Vagina (tissue), 2 donors: ENCODE measurements around the gene XPA. TPM values are rescaled to one million over a fixed set of nuclear protein-coding genes. Genes with fewer than 3 reads are reported as not detected.

Source experiments
- DNase-seq, 2 donors: peaks; one replicate each; pipeline ENCODE4 v3.0.0-alpha.2; 2017; ENCODE audit errors: extremely low spot score in 2 of 2
- H3K27ac ChIP-seq: fragments of 200-600 bp; sonication (generic); one replicate; pipeline ENCODE4 v1.5.1; 2019
- H3K27me3 ChIP-seq: fragments of 200-600 bp; sonication (generic); one replicate; pipeline ENCODE4 v1.5.1; 2019
- H3K36me3 ChIP-seq, 2 donors: fragments of 200-600 bp; sonication (generic); one replicate each; pipeline ENCODE4 v1.5.1; 2017 to 2019
- H3K4me1 ChIP-seq: fragments of 200-600 bp; sonication (generic); one replicate; pipeline ENCODE4 v1.5.1; 2019
- H3K4me3 ChIP-seq, 2 donors: fragments of 200-600 bp; sonication (generic); 1 replicate in 1 of 2; 2 replicates in 1 of 2; pipeline ENCODE4 v1.5.1; 2016 to 2019
- H3K9me3 ChIP-seq: fragments of 200-600 bp; sonication (generic); one replicate; pipeline ENCODE4 v1.5.1; 2019
- CTCF ChIP-seq, 3 experiments: fragments of 450-650 bp in 2 of 3; fragments of 200-600 bp in 1 of 3; sonication (generic) in 1 of 3; IDR thresholded peaks; one replicate each; pipeline ENCODE4 v1.5.1; 2017 to 2019; ENCODE audit warnings: antibody characterized with exemption in 3 of 3, mild to moderate bottlenecking in 2 of 3, moderate library complexity in 2 of 3
- POLR2A ChIP-seq, 2 donors: fragments of 450-650 bp; IDR thresholded peaks; one replicate each; pipeline ENCODE4 v1.6.1; 2017; ENCODE audit warnings: antibody characterized with exemption in 2 of 2, mild to moderate bottlenecking in 2 of 2, moderate library complexity in 2 of 2
- POLR2AphosphoS5 ChIP-seq, 2 donors: sonication (generic); formaldehyde crosslinking; IDR thresholded peaks; one replicate each; pipeline ENCODE4 v1.9.0; 2017; ENCODE audit warnings: antibody characterized with exemption in 2 of 2, mild to moderate bottlenecking in 2 of 2, low read depth in 1 of 2; ENCODE audit not compliant: insufficient read depth in 1 of 2
- intact Hi-C: fragments of 100-400 bp; cut with DNase I; formaldehyde crosslinking; loops from one replicate; pipeline ENCODE4 v1.15.1; 2023
- total RNA-seq: library from RNA; depleted of rRNA; stranded (reverse); fragments of >200 nt; gene quantifications from one replicate; pipeline ENCODE4 v1.2.3, GENCODE V29; 2016

The XPA gene
- total RNA-seq, 1 donor from 2014 or later = 16.7 TPM

DNA sequence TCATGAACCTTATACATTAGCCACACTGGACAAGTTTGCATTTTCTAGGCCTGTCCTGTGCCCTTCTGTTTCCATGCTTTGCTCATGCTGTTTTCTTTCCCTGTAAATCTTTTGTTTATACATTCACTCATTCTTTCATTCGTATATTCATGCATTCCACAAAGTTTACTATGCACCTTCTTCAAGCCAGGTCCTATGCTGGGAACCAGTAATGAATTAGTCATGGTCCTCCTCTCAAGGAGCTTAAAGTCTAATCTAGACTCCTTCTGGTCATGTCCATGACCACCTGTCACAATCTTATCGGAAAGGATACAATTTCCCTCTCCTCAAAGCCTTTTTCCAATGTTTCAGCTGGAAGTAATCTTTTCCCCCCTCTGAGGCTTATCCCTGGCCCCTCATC lies 9.1 kb upstream of the XPA start:
- H3K4me1 ChIP-seq = peaks cover 16% of the 10 kb centered on the region
- H3K9me3 ChIP-seq = no peaks in the 10 kb centered on the region
- H3K4me3 ChIP-seq = no peak overlapping the region
- H3K27ac ChIP-seq = no peak overlapping the region
- intact Hi-C loops = no loop called here
- TF ChIP-seq CTCF (IDR thresholded peaks at IDR 0.05) = no peak
- no peak for TF ChIP-seq POLR2A (IDR thresholded peaks at IDR 0.05)
- no peak for TF ChIP-seq POLR2AphosphoS5 (IDR thresholded peaks at IDR 0.05; ENCODE audit: insufficient read depth in 1 of 2, low read depth in 1 of 2)
- H3K36me3 ChIP-seq = no peaks in the 10 kb centered on the region
- DNase-seq = no peak
- H3K27me3 ChIP-seq = no peaks in the 10 kb centered on the region

GRCh38 chr9:97705354-97705950 lies 8.3 kb upstream of the XPA start:
- H3K36me3 ChIP-seq = no peaks in the 10 kb centered on the region
- intact Hi-C loops = no loop called here
- no peaks in the 10 kb centered on the region for H3K9me3 ChIP-seq
- no peaks in the 10 kb centered on the region for H3K27me3 ChIP-seq
- TF ChIP-seq CTCF (IDR thresholded peaks at IDR 0.05) = no peak
- no peak for TF ChIP-seq POLR2AphosphoS5 (IDR thresholded peaks at IDR 0.05; ENCODE audit: insufficient read depth in 1 of 2, low read depth in 1 of 2)
- H3K4me1 ChIP-seq = peaks cover 12% of the 10 kb centered on the region
- H3K27ac ChIP-seq = no peak overlapping the region
- DNase-seq = no peak
- H3K4me3 ChIP-seq = no peak overlapping the region

DNA sequence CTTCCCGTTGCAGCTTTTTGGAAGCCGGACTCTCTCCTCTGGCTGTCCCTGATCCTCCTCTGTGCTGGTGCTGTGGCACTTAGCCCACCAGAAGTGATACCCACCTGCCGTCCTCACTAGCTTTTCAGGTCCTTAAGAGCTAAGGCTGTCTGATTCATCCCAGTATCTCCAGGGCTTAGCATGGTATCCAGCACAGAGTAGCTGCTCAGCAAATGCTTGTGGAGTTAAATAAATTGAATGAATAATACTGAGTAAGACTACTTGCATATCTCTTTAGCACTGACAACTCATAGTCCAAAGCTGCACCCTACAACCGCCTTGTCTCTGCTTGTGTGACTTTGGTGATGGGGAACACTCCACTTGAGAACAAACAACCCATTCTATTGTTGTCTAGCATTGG lies 7.7 kb upstream of the XPA start:
- H3K27ac ChIP-seq = no peak overlapping the region
- intact Hi-C loops = no loop called here
- no peaks in the 10 kb centered on the region for H3K9me3 ChIP-seq
- H3K4me1 ChIP-seq = peaks cover 12% of the 10 kb centered on the region
- no peak for TF ChIP-seq POLR2AphosphoS5 (IDR thresholded peaks at IDR 0.05; ENCODE audit: insufficient read depth in 1 of 2, low read depth in 1 of 2)
- TF ChIP-seq POLR2A (IDR thresholded peaks at IDR 0.05) = no peak
- no peak for TF ChIP-seq CTCF (IDR thresholded peaks at IDR 0.05)
- DNase-seq = no peak
- no peaks in the 10 kb centered on the region for H3K27me3 ChIP-seq
- H3K4me3 ChIP-seq = no peak overlapping the region
- no peaks in the 10 kb centered on the region for H3K36me3 ChIP-seq

GRCh38 chr9:97704345-97704677 lies 7.2 kb upstream of the XPA start:
- H3K27ac ChIP-seq = no peak overlapping the region
- intact Hi-C loops = no loop called here

More at GRCh38 chr9:97704345-97704677, 7.2 kb upstream of the XPA start:
- H3K9me3 ChIP-seq = no peaks in the 10 kb centered on the region
- H3K4me3 ChIP-seq = no peak overlapping the region
- DNase-seq = no peak
- no peaks in the 10 kb centered on the region for H3K36me3 ChIP-seq
- H3K27me3 ChIP-seq = no peaks in the 10 kb centered on the region
- no peak for TF ChIP-seq CTCF (IDR thresholded peaks at IDR 0.05)
- TF ChIP-seq POLR2AphosphoS5 (IDR thresholded peaks at IDR 0.05; ENCODE audit: insufficient read depth in 1 of 2, low read depth in 1 of 2) = no peak
- TF ChIP-seq POLR2A (IDR thresholded peaks at IDR 0.05) = no peak
- H3K4me1 ChIP-seq = peaks cover 12% of the 10 kb centered on the region
